GM23338 (cell line): ENCODE measurements around the gene TMEM238. TPM values are rescaled to one million over a fixed set of nuclear protein-coding genes. Genes with fewer than 3 reads are reported as not detected.

Experiments used
- ATAC-seq: fragments of 200-7000 bp; cut with Tn5 transposase; 3 replicates; pipeline ENCODE4 v1.9.1; 2020
- DNase-seq: peaks from one replicate; pipeline ENCODE4 v3.0.0-alpha.2; 2015; ENCODE audit warnings: low spot score
- H2AFZ ChIP-seq: fragments of 200-600 bp; sonication (generic); 2 replicates; pipeline ENCODE4 v1.8.0; 2016; ENCODE audit warnings: antibody characterized with exemption, mild to moderate bottlenecking, moderate library complexity
- H3F3A ChIP-seq: fragments of 200-600 bp; sonication (generic); replicated peaks from 2 replicates; pipeline ENCODE4 v1.8.0; 2017; ENCODE audit warnings: antibody characterized with exemption, mixed run types, low read depth
- H3K27ac ChIP-seq: fragments of 200-600 bp; sonication (generic); 2 replicates; pipeline ENCODE4 v1.6.1; 2016; ENCODE audit warnings: low read depth
- H3K27me3 ChIP-seq: fragments of 200-600 bp; sonication (generic); 2 replicates; pipeline ENCODE4 v1.8.0; 2016; ENCODE audit warnings: mild to moderate bottlenecking, mixed run types, moderate library complexity; ENCODE audit not compliant: insufficient read depth
- H3K36me3 ChIP-seq: fragments of 200-600 bp; sonication (generic); 2 replicates; pipeline ENCODE4 v1.8.0; 2016; ENCODE audit warnings: mild to moderate bottlenecking; ENCODE audit not compliant: insufficient read depth
- H3K4me1 ChIP-seq: fragments of 200-600 bp; sonication (generic); 2 replicates; pipeline ENCODE4 v1.8.0; 2016; ENCODE audit warnings: mild to moderate bottlenecking, moderate library complexity; ENCODE audit not compliant: insufficient read depth
- H3K4me2 ChIP-seq: fragments of 200-600 bp; sonication (generic); 2 replicates; pipeline ENCODE4 v1.7.1; 2017; ENCODE audit warnings: mixed run types
- H3K4me3 ChIP-seq: fragments of 200-600 bp; sonication (generic); 2 replicates; pipeline ENCODE4 v1.6.1; 2016; ENCODE audit warnings: mixed run types
- H3K79me2 ChIP-seq: fragments of 200-600 bp; sonication (generic); replicated peaks from 2 replicates; pipeline ENCODE4 v1.8.0; 2017; ENCODE audit warnings: mild to moderate bottlenecking; ENCODE audit not compliant: insufficient read depth
- H3K9me2 ChIP-seq: fragments of 200-600 bp; sonication (generic); 2 replicates; pipeline ENCODE4 v1.8.0; 2017; ENCODE audit not compliant: insufficient read depth
- H4K20me1 ChIP-seq: fragments of 200-600 bp; sonication (generic); replicated peaks from 2 replicates; pipeline ENCODE4 v1.8.0; 2017; ENCODE audit warnings: mild to moderate bottlenecking; ENCODE audit not compliant: insufficient read depth
- H3K27ac Mint-ChIP-seq: 2 replicates; pipeline ENCODE4 v1.8.0; 2020; ENCODE audit warnings: inconsistent platforms, mild to moderate bottlenecking, moderate library complexity, mixed read lengths
- H3K27me3 Mint-ChIP-seq: 3 replicates; pipeline ENCODE4 v1.8.0; 2022; ENCODE audit warnings: low read depth, mild to moderate bottlenecking, moderate library complexity, mixed read lengths, inconsistent platforms; ENCODE audit not compliant: insufficient read depth, poor library complexity
- H3K36me3 Mint-ChIP-seq: 3 replicates; pipeline ENCODE4 v1.8.0; 2021; ENCODE audit warnings: low read depth, mild to moderate bottlenecking, inconsistent platforms, moderate library complexity, mixed read lengths
- H3K4me1 Mint-ChIP-seq: 3 replicates; pipeline ENCODE4 v1.8.0; 2020; ENCODE audit warnings: mild to moderate bottlenecking, inconsistent platforms, mixed read lengths
- H3K4me3 Mint-ChIP-seq: 3 replicates; pipeline ENCODE4 v1.8.0; 2021; ENCODE audit warnings: moderate library complexity, mild to moderate bottlenecking, inconsistent platforms, mixed read lengths
- H3K9me3 Mint-ChIP-seq: 3 replicates; pipeline ENCODE4 v1.8.0; 2020; ENCODE audit warnings: moderate library complexity, mild to moderate bottlenecking, inconsistent platforms, mixed read lengths
- CREB1 ChIP-seq: fragments of 250-450 bp; sonication (Bioruptor Pico); IDR thresholded peaks from 2 replicates; pipeline ENCODE4 v1.5.0; 2020; ENCODE audit warnings: low read depth, mild to moderate bottlenecking, moderate library complexity
- EZH2 ChIP-seq: fragments of 200-600 bp; sonication (generic); IDR thresholded peaks from one replicate; pipeline ENCODE4 v1.8.0; 2017; ENCODE audit warnings: antibody characterized with exemption, mild to moderate bottlenecking, low read depth; ENCODE audit not compliant: unreplicated experiment
- EZH2phosphoT487 ChIP-seq: fragments of 200-600 bp; sonication (generic); IDR thresholded peaks from one replicate; pipeline ENCODE4 v1.8.1; 2018; ENCODE audit warnings: antibody characterized with exemption; ENCODE audit not compliant: unreplicated experiment
- JUNB ChIP-seq: IDR thresholded peaks from one replicate; pipeline ENCODE4 v1.6.1; 2016; ENCODE audit warnings: antibody characterized with exemption; ENCODE audit not compliant: unreplicated experiment
- NANOG ChIP-seq: IDR thresholded peaks from 2 replicates; pipeline ENCODE4 v1.6.1; 2016; ENCODE audit warnings: antibody characterized with exemption, borderline replicate concordance
- POLR2AphosphoS5 ChIP-seq: IDR thresholded peaks from 2 replicates; pipeline ENCODE4 v1.6.1; 2016; ENCODE audit warnings: antibody characterized with exemption, low read depth
- STAT1 ChIP-seq: IDR thresholded peaks from one replicate; pipeline ENCODE4 v1.6.1; 2016; ENCODE audit warnings: antibody characterized with exemption; ENCODE audit not compliant: unreplicated experiment
- ZNF114 ChIP-seq: fragments of 250-450 bp; sonication (Bioruptor Pico); IDR thresholded peaks from 2 replicates; pipeline ENCODE4 v1.5.0; 2020; ENCODE audit warnings: mild to moderate bottlenecking, moderate library complexity
- ZNF331 ChIP-seq: fragments of 250-450 bp; sonication (Bioruptor Pico); IDR thresholded peaks from 2 replicates; pipeline ENCODE4 v1.5.0; 2020; ENCODE audit warnings: low read depth, mild to moderate bottlenecking, moderate library complexity
- polyA plus RNA-seq: library from polyadenylated mRNA; unstranded; fragments of >200 nt; fragmentation: Nextera tagmentation; extraction: Ambion mirVana; gene quantifications from 2 replicates; pipeline ENCODE4 v1.2.1, GENCODE V29; 2016
- total RNA-seq: library from RNA; depleted of rRNA; stranded (reverse); fragments of >200 nt; shearing (Covaris generic); gene quantifications from 2 replicates; pipeline ENCODE4 v1.2.3, GENCODE V29; 2014
- TF ChIP-seq, protein P1 (sequence below): fragments of 250-450 bp; sonication (Bioruptor Pico); IDR thresholded peaks from 2 replicates; pipeline ENCODE4 v1.5.0; 2020; ENCODE audit warnings: mild to moderate bottlenecking, moderate library complexity
- TF ChIP-seq, protein P2 (sequence below), 2 experiments: fragments of 200-600 bp in 1 of 2; sonication (generic) in 1 of 2; conservative IDR thresholded peaks; 2 replicates each; pipeline versions ENCODE4 v1.5.1 to v1.6.1; 2016 to 2017; ENCODE audit warnings: antibody characterized with exemption in 2 of 2, low read depth in 2 of 2, mild to moderate bottlenecking in 2 of 2, moderate library complexity in 1 of 2

TMEM238 gene
- total and polyA plus RNA-seq, 2 experiments from 2014 or later: 0.55 to 7.5 TPM

DNA sequence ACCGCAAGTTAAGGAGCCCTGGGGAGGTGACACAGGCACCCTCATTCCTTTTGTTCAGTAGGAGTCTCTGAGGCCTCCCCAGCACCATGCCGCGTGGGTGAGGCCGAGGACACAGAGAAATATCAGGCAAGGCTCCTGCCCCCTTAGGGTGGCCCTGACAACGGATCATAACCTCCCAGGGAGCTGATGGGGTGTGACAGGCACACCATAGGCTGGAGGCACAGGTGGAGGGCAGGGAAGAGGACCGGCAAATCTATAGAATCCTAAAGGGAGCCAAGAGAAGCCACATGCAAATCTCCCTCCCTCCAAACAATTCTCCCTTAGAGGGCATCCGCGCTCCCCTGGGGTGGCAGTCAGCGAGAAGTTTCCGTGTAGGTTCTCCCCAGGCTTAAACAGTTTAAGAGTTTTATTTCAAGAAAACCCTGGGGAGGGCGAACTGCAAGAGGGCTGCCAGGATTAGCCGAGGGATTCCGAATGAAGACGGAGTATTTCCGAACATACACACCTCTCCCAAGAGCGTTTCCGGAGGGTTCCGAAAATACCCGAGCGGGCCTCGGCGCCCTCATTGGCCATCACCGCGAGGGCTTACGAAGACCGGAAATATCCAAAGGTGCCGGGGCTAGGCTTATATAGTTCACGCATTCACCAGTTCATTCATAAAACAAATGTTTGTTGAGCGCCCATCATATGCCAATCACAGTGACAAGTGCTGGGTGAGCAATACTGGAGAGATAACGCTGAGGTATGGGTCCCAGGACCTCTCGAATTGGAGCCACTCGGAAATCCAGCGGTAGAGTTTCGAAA, 1.0 kb upstream of the TMEM238 start:
- H3K27me3 Mint-ChIP-seq: peaks cover 50% of the 10 kb centered on the region
- H3K9me2 ChIP-seq: no peaks in the 10 kb centered on the region
- peaks cover 50% of the 10 kb centered on the region for H3F3A ChIP-seq
- H3K4me3 ChIP-seq: peak overlapping the region; percentile 99
- peaks cover 45% of the 10 kb centered on the region for H4K20me1 ChIP-seq
- H3K27ac Mint-ChIP-seq: peak overlapping the region; percentile 98
- peak overlapping the region; percentile 51 for H3K4me2 ChIP-seq
- peaks cover 33% of the 10 kb centered on the region for H3K79me2 ChIP-seq
- H3K36me3 Mint-ChIP-seq: peaks cover 49% of the 10 kb centered on the region
- H3K27ac ChIP-seq: peak overlapping the region; percentile 11; the same call in 1 of the 2 replicates
- H3K9me3 Mint-ChIP-seq: peaks cover 5% of the 10 kb centered on the region; the same call in 2 of the 3 replicates
- TF ChIP-seq, protein P1, sequence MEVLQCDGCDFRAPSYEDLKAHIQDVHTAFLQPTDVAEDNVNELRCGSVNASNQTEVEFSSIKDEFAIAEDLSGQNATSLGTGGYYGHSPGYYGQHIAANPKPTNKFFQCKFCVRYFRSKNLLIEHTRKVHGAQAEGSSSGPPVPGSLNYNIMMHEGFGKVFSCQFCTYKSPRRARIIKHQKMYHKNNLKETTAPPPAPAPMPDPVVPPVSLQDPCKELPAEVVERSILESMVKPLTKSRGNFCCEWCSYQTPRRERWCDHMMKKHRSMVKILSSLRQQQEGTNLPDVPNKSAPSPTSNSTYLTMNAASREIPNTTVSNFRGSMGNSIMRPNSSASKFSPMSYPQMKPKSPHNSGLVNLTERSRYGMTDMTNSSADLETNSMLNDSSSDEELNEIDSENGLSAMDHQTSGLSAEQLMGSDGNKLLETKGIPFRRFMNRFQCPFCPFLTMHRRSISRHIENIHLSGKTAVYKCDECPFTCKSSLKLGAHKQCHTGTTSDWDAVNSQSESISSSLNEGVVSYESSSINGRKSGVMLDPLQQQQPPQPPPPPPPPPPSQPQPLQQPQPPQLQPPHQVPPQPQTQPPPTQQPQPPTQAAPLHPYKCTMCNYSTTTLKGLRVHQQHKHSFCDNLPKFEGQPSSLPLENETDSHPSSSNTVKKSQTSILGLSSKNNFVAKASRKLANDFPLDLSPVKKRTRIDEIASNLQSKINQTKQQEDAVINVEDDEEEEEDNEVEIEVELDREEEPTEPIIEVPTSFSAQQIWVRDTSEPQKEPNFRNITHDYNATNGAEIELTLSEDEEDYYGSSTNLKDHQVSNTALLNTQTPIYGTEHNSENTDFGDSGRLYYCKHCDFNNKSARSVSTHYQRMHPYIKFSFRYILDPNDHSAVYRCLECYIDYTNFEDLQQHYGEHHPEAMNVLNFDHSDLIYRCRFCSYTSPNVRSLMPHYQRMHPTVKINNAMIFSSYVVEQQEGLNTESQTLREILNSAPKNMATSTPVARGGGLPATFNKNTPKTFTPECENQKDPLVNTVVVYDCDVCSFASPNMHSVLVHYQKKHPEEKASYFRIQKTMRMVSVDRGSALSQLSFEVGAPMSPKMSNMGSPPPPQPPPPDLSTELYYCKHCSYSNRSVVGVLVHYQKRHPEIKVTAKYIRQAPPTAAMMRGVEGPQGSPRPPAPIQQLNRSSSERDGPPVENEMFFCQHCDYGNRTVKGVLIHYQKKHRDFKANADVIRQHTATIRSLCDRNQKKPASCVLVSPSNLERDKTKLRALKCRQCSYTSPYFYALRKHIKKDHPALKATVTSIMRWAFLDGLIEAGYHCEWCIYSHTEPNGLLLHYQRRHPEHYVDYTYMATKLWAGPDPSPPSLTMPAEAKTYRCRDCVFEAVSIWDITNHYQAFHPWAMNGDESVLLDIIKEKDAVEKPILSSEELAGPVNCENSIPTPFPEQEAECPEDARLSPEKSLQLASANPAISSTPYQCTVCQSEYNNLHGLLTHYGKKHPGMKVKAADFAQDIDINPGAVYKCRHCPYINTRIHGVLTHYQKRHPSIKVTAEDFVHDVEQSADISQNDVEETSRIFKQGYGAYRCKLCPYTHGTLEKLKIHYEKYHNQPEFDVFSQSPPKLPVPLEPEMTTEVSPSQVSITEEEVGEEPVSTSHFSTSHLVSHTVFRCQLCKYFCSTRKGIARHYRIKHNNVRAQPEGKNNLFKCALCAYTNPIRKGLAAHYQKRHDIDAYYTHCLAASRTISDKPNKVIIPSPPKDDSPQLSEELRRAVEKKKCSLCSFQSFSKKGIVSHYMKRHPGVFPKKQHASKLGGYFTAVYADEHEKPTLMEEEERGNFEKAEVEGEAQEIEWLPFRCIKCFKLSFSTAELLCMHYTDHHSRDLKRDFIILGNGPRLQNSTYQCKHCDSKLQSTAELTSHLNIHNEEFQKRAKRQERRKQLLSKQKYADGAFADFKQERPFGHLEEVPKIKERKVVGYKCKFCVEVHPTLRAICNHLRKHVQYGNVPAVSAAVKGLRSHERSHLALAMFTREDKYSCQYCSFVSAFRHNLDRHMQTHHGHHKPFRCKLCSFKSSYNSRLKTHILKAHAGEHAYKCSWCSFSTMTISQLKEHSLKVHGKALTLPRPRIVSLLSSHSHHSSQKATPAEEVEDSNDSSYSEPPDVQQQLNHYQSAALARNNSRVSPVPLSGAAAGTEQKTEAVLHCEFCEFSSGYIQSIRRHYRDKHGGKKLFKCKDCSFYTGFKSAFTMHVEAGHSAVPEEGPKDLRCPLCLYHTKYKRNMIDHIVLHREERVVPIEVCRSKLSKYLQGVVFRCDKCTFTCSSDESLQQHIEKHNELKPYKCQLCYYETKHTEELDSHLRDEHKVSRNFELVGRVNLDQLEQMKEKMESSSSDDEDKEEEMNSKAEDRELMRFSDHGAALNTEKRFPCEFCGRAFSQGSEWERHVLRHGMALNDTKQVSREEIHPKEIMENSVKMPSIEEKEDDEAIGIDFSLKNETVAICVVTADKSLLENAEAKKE (CRISPR knock-in tag): no peak
- TF ChIP-seq EZH2 (no peak), EZH2phosphoT487 (no peak), JUNB (no peak), NANOG (no peak), ZNF331 (no peak), STAT1 (no peak), CREB1 (CRISPR knock-in tag) (no peak), ZNF114 (CRISPR knock-in tag) (no peak), POLR2AphosphoS5 (no peak)
- TF ChIP-seq, protein P2, sequence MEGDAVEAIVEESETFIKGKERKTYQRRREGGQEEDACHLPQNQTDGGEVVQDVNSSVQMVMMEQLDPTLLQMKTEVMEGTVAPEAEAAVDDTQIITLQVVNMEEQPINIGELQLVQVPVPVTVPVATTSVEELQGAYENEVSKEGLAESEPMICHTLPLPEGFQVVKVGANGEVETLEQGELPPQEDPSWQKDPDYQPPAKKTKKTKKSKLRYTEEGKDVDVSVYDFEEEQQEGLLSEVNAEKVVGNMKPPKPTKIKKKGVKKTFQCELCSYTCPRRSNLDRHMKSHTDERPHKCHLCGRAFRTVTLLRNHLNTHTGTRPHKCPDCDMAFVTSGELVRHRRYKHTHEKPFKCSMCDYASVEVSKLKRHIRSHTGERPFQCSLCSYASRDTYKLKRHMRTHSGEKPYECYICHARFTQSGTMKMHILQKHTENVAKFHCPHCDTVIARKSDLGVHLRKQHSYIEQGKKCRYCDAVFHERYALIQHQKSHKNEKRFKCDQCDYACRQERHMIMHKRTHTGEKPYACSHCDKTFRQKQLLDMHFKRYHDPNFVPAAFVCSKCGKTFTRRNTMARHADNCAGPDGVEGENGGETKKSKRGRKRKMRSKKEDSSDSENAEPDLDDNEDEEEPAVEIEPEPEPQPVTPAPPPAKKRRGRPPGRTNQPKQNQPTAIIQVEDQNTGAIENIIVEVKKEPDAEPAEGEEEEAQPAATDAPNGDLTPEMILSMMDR (conservative IDR thresholded peaks at IDR 0.05; ENCODE audit: low read depth in 2 of 2): no peak
- H3K4me1 Mint-ChIP-seq: peaks cover 45% of the 10 kb centered on the region
- peaks cover 11% of the 10 kb centered on the region; the same call in 1 of the 2 replicates for H3K36me3 ChIP-seq
- H3K4me1 ChIP-seq: peaks cover 46% of the 10 kb centered on the region
- peak overlapping the region; percentile 99 for H3K4me3 Mint-ChIP-seq
- DNase-seq: peak; percentile 99
- no peak overlapping the region for H2AFZ ChIP-seq
- ATAC-seq: peak; percentile 78
- H3K27me3 ChIP-seq: peaks cover 12% of the 10 kb centered on the region
